ENCODE results near the gene HHIPL1.

The HHIPL1 gene

DNA sequence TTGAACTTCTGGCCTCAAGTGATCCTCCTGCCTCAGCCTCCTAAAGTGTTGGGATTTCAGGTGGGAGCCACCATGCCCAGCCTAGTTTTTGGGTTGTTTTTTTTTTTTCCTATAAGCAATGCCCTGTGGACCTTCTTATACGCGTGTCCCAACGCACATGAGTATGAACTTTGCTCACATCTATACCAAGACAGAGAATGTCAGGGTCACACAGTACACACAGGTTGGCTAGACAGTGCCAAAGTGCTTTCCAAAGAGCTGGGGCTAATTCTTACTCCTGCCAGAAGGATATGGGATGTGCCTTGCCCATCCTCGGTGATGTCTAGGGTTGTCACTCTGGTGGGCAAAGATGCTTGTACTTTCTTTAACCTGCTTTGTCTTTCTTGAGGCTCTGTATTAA lies 33.3 kb upstream of the HHIPL1 start:
- no peak for DNase-seq (ENCODE audit: low read depth)

DNA sequence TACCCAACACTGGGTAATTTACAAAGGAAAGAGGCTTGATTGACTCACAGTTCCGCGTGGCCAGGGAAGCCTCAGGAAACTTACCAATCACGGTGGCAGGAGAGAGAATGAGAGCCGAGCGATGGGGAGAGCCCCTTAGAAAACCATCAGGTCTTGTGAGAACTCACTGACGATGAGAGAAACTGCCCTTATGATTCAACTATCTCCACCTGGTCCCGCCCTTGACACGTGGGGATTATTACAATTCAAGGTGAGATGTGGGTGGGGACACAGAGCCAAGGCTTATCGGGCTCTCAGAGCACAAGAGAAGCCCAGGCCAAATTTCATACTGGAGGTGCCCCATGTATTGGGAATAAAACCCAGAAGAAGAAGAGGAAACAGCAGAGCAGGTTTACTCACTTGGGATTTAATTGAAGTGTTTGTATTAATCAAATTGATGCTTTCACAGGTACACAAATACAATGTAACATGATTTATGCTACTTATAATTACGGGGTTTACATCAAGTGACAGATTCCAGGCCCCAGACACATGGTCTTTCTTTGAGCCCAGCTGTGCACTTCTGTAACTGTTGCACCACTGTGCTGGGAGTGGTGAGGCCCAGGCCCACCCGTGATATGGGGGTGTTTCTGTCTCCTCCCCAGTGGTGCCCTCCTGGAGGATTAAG lies 32.7 kb upstream of the HHIPL1 start:
- DNase-seq (ENCODE audit: low read depth), result no peak

DNA sequence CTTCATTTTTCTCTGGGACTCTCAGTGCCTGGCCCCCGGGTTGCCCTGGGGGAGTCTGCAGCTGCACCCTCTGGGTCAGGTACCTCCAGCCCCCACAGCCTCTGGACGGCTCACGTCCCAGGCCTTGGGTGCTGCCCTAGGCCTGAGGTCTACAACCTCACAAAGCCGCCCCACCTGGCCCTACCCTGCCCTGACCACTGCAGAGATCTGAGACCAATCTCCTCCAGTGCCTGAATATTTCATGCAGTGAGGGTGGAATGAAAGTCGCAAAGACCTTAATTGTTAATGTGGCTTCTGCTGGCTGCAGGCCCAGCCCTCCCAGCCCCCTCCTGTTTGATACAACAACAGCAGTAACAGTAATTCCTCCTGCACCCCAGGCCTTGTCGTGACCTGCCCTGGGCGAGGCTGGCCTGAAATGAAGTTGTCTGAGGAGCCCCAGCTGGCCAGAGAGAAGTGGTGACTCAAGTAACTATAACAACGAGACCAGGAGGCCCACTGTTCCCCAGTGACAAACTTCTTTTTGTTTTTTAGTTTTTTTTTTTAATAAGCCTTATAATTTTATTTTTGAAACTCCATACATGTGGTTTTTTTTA lies 32.1 kb upstream of the HHIPL1 start:
- no peak for DNase-seq (ENCODE audit: low read depth)

DNA sequence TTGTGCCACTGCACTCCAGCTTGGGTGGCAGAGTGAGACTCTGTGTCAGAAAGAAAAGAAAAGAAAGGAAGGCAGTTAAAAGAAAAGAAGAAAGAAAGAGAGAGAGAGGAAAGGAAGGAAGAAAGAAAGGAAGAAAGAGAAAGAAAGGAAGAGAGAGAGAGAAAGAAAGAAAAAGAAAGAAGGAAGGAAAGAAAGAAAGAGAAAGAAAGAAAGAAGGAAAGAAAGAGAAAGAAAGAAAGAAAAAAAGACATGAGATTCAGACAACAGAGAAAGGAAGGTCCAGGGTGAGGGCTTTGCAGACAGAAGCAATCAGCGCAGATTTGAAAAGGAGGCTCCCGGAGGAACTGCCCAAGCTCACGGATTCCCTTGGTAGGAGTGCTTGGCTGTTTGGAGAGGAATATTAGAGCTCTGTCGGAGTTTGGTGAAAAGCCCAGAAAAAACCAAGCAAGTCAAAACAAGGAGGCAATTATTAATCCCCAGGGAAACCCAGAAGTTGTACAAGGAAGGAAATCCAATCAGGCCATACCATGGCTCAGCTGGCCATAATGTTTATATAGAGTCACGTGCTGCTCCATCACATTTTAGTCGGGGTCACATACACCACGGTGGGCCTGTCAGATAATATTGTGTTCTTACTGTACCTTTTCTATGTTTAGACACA lies 29.3 kb upstream of the HHIPL1 start:
- no peak for DNase-seq (ENCODE audit: low read depth)

DNA sequence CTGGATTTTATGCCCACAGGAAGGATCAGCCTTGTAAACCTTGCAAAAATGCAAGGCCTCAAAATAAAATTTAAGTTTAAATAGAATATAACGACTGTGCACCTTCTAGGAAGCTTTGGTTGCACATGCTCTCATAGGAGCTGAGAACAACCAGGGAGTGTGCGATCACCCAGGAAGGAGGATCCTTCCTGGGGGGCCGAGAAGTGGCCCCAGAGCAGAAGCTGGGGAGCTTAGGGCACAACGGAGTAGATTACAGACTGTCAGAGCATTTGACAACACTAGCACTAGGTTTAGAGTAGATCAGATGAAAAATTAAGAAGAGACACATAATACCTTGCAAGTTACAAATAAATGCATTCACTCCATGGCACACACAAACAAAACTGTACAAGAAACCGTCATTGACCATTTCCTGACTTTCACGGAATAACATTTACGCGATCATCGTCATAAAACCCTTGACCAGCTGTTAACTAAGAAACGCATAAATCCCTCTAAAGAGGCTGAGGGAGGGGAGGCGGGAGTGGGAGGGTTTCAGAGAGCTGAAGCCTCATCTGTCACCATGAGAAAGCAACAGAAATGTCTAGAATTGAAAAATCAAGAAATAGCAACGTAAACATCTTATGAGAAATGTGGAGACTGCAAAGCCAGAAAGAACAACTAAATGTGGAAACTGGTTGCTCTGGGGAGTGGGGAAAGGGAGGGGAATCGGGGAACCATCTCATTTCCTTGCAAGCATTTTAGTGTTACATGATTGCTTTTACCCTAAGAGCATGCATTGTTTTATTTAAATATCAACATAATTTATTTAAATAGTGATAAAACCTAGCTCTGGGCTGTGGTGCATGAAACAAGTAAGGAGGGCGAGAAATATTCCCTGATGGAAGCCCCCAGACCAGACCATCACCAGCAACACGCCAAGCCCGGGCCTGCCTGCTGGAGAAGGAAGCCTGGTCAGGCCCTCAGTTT lies 27.8 kb upstream of the HHIPL1 start:
- DNase-seq (ENCODE audit: low read depth), result no peak

DNA sequence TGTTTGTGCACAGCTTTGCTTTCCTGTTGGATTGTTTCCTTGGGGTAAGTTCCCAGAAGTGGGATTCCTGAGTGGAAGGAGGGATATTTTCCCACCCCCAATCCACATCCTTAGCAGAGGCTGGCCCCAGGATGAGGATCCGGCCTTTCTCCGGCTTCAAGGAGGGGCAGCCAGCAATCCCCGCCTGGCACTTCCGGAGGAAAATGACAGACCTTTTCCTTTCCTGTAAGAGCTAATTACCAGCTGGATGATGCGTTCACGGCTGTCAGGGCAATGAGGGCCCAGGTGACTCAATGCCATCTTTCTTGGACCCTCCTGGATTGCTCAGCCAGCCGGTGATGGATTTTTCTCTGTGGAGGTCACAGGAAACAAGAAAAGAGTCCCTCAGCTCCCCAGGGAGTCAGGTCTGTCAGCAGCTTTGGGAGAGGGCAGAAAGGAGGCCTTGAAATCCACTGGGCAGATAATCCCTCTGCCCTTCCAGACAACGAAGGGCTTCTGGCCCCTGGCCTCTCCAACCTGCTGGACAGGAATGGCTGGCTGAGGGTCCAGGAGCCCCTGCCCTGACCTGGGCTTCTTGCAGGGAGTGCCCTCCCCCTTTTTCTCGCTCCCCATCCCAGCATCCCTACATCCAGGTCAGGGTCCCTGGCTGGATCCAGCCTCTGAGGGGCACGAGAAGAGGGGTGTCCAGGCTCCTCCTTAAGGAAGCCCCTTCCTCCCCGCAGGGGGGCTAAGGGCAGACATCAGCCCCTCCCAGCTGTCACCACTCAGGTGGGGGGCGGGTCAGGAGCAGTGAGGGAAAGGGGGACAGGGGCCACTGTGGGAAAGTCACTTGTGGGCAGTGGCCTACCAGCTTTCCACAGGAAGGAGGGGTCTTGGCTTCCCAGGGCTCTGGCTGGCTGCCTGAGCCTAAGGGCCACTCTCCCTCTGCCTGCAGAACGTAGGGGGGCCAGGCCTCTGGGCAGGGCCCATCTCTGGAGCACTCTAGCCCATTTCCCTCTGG lies 24.8 kb upstream of the HHIPL1 start:
- no peak for DNase-seq (ENCODE audit: low read depth)

DNA sequence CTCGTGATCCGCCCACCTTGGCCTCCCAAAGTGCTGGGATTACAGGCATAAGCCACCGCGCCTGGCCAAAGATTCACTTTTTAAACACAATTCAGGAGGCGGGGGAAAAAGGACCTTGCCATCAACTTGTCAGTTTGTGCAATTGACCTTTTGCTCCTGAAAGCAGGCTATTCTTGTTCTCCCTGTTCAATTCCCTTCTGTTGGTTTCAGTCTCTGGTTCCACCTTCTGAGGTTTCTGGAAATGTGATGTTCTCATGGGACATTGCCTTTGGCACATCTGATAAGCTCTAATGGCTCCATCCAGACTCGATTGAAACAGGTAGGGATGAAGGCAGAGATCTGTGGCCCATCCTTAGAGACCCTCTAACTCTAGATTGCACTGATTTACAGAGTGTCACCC lies 23.0 kb upstream of the HHIPL1 start:
- no peak for DNase-seq (ENCODE audit: low read depth)

DNA sequence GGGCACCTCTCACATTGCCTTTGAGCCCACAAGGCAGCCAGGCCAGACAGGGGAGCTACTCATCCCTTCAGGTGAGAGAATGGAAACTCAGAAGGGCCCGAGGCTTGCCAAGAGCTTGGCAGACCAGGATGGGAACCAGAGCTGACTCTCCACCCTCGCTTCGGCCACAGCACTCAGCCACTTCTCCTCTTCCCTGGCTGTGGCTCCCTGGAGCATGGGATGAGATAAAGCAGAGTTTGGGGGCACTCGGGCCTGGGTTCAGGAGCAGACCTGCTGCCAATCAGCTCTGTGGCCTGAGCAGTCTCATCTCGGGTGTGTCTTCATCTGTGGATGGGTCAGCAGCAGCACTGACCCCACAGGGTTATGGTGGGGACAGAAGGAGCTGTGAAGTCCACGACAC lies 20.9 kb upstream of the HHIPL1 start:
- DNase-seq (ENCODE audit: low read depth), result no peak

DNA sequence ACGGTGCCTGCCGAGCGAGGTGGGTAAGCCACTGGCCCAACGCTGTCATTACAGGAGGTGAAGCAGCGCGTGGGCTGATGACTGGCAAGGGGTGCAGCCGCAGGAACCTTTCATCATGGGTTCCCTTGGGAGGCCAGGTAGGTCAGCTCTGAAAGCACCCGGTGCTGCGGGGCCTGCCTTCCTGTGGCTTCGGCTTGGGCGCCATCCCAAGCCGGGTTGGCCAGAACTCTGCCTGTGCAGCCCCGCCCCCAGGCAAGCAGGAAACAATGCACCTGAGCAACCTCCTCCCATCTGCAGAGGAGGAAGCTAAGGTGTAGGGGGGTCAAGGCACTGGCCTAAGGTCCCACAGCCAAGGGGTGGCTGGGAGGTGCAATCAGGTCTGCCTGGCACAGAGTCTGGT lies 20.0 kb upstream of the HHIPL1 start:
- DNase-seq (ENCODE audit: low read depth), result no peak

DNA sequence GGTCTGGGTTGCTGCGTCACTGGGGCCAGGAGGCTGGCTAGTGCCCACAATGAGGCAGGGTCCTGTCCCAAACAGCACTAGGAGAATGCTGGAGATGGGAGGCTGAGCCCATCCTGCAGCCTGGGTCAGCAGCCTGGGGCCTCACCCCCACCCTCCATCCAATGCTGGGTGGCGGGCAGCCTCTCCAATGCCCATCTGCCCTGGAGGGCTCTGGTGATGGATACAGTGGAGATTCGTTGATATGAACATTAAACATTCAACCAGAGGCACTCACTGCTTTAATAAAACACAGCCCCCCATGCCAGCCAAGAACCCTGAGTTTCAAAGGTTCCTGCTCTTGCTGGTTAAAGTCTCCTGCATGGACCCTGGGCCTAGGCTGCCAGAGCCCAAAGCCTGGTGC lies 19.5 kb upstream of the HHIPL1 start:
- no peak for DNase-seq (ENCODE audit: low read depth)

DNA sequence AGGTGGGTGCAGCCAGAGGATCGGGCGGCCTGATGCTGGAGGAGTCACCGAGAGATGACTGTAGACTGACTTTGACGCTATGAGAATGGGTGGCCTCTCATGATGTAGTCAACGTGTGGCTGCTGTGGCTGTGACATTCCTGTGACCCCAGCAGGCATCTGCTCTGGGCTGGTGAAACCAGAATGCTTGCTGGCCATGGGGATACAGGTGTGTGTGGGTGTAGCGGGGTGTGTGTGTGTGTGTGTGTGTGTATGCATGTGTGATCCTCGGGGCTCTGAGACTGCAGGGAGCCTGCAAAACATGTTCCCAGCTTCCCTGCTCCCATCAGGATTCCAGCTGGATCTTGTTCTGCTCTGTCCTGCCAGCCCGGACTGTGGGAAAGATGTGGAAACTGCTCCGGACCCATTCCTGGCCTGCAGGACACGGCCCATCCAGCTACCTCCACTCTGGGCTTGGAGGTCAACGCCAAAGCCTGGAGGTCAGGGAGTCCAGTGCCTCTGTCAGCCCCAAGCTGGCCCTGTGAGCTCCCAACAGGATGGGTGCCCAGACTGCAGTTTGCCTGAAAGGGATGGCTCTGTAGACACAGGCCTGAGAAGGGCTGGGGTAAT lies 18.8 kb upstream of the HHIPL1 start:
- no peak for DNase-seq (ENCODE audit: low read depth)

DNA sequence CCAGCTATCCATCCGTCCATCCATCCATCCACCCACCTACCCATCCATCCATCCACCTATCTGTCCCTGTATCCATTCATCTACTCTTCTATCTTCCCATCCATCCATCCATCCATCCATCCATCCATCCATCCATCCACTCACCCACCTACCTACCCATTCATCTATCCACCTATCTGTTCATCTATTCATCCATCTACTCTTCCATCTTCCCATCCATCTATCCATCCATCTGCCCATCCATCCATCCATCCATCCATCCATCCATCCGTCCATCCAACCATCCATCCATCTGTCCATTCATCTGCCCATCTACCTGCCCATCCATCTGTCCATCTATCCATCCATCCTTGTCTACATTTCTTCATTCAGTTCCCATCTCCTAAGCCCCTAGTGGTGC lies 17.8 kb upstream of the HHIPL1 start:
- no peak for DNase-seq (ENCODE audit: low read depth)

DNA sequence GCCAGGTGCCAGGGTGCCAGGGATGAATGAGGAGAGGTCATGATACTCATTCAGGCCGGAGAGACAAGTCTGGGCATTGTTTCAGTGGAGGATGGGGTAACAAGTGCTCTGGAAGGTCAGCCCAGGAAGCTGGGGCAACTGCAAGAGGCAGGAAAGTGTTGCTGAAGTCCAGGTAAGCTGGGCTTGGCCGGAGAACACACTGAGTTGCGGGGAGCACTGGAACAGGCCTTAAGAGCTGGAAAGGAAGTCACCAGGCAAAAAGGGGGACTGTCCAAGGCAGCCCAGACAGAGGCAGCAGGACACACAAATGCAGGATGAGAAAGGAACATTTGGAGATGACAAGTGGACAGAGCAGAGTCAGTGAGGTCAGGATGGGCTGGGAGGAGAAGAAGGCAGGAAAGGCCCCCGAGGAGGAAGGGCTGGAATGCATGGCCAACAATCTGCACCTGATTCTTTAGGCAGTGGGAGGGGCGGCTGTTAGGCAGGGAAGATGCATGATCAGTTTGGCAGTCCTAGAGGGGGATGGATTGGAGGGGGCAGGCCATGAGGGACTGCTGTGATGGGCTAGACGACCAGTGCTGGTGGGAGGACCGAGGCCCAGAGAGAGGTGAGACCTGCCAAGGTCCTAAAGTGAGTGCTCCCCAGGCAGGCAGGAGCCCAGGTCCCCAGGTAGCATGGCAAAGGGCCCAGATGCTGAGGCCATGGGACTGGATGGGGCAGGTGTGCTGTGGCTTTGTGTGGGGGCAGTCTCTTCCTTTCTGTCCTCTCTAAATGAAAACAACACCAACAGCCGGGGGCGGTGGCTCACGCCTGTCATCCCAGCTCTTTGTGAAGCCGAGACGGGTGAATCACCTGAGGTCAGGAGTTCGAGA lies 17.2 kb upstream of the HHIPL1 start:
- no peak for DNase-seq (ENCODE audit: low read depth)

DNA sequence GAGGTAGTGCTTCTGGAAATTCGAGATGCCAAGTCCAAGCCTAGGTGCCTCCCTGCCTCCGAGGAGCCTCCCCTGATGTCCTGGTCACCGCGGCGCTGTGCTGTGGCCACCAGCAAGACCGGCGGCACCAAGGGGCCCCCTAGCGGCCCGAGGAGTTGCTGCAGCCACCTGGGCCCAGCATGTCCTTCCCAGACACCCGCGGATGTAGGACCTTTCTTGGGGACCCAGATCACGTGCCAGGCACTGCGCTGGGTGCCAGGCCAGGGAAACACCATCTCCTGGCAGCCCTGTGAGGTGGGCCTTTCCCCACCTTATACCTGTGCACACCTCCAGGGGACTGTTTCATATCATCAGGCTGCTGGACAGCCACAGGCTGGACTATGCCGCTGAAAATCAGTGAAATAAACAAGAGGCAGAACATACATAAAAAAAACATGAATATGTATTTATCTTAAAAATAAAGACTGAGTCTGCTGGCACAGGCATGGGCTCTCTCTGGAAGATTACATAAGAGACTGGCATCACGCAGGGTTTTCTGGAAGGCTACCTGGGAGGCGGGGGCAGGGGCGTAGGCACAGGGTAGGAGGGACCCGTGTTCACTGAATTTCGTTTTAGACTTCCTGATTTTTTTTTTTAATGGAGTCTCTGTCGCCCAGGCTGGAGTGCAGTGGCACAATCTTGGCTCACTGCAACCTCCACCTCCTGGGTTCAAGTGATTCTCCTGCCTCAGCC lies 15.9 kb upstream of the HHIPL1 start:
- peak; percentile 25 for DNase-seq (ENCODE audit: low read depth)

DNA sequence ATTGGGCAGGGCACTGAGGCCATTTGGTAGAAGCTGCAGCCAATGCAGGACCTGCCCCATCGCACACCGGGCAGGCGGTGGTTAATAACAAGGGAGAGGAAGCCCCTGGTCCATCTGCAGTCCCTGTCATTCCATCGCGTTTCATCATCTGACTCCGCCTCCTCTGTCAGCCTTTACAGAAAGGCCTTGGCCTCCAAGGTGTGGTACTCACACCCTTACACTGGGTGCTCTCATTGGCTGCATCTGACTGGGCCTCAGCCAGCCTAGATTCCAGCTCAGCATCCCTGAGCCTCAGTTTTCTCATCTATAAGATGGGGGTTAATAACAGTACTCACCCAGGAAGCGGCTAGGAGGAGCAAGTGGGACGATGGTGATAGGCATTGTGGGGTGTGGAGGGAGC lies 14.7 kb upstream of the HHIPL1 start:
- DNase-seq (ENCODE audit: low read depth), result no peak

DNA sequence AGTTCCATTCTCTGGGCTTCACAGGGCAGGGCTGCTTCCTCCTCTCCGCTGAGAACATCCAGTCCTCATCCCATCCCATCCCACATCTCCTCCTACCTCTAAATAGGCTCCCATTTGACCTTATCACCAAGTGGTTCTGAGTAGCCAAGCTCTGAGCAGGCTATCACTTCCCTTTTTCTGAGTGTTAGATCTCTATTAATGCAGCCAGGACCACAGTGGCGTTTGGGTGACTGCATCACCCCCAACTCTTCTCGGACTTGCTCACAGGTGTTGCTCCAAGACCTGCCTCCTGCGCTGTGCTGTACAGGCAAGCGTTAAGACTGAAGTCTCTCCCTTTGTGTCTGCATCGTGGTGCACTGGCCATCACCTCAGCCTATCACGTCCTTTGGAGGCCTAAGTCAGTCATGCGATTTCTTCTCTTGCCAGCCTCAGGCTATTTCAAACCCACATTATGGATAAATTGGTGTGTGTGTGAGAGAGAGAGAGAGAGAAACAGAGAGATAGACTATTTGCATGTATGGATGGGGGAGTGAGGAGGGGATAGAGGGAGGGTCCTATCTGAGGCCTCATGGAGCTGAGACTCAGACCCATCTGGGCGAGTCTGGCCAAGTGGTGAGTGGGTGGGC lies 12.4 kb upstream of the HHIPL1 start:
- no peak for DNase-seq (ENCODE audit: low read depth)

DNA sequence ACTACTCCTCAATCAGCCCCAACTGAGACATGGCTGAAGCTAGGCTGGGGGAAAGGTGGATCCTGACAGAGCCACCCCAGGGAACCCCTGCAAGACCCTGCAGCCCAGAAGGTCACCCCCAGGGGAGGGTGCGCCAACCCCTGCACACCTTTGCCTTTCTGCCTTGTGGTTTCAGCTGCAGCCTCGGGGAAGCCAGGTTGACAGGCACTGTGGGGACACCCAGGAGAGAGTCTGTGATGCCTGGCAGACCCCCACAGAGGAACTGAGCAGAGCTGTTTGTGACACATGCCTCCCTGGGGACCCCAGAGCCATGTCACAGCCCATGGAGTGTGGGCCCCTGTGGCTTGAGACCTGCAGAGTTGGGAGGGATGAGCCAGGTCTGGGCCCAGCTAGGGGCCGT lies 11.8 kb upstream of the HHIPL1 start:
- DNase-seq (ENCODE audit: low read depth), result no peak

DNA sequence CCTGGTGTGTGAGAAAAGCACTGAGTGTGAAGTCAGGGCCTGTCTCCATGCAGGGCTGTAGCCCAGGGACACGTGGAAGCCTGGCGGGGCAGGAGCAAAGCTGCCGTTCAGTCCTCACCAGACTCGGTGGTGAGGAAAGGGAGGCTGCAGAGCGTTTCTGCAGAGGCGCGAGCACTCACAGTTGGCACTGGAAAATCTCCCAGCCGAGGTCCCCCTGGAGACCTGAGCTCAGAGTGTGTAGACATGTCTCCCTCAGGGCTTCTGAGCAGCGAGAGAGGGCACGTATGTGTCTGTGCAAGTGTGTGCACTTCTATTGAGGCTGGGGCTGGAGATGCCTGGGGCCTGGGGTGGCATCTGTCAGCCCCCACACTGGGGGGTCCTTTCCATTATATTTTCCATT lies 11.0 kb upstream of the HHIPL1 start:
- no peak for DNase-seq (ENCODE audit: low read depth)

DNA sequence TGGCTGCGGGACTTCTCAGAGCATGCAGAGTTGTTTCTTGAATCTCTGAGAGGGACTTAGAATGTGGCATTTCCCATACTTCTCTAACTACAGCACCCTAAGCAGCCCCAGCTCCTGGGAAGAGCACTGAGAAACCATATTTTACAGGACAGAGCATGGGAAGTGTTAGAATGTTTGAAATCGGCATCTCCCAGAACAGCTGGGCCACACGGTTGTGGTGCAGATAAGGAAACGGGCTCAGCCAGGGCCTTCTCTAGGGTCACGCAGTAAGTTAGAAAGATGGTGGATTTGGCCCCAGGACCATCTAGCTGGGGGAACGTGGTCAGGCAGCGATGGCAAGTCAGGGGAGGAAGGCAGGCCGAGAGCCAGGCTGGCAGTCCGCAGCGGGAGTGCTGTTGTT lies 10.5 kb upstream of the HHIPL1 start:
- no peak for DNase-seq (ENCODE audit: low read depth)

Data from activated T-helper 1 cell treated with Interleukin-2 at 50 U/mL for 16 hours (primary cell).